GM12878 (cell line): ENCODE results near the gene LTBP3. TPM values are rescaled to one million over a fixed set of nuclear protein-coding genes. Genes with fewer than 3 reads are reported as not detected.
A peak's percentile ranks its signal among the peaks of the same experiment; 100 is the strongest.

Experiments
- CBX5 ChIP-seq: sonication (generic); IDR thresholded peaks from 2 replicates; pipeline ENCODE4 v1.6.1; 2016; ENCODE audit warnings: low read depth, moderate library complexity, mild to moderate bottlenecking, inconsistent platforms
- CHD2 ChIP-seq: IDR thresholded peaks from 2 replicates; pipeline ENCODE4 v1.6.1; 2011; ENCODE audit warnings: low read depth, low read length, improper control_type of control experiment, borderline replicate concordance
- CHD4 ChIP-seq: fragments of 200-600 bp; sonication (generic); IDR thresholded peaks from 2 replicates; pipeline ENCODE4 v1.6.1; 2016; ENCODE audit warnings: mild to moderate bottlenecking
- IRF4 ChIP-seq: IDR thresholded peaks from 2 replicates; pipeline ENCODE4 v1.6.1; 2011; ENCODE audit warnings: low read depth, low read length
- JUND ChIP-seq: IDR thresholded peaks from 2 replicates; pipeline ENCODE4 v1.6.1; 2012; ENCODE audit warnings: low read depth, mild to moderate bottlenecking, low read length, improper control_type of control experiment, moderate library complexity
- KLF5 ChIP-seq: fragments of 450-650 bp; IDR thresholded peaks from 2 replicates; pipeline ENCODE4 v1.6.1; 2014; ENCODE audit warnings: mild to moderate bottlenecking; ENCODE audit not compliant: partially characterized antibody
- LARP7 ChIP-seq: fragments of 450-650 bp; IDR thresholded peaks from 2 replicates; pipeline ENCODE4 v1.6.1; 2017; ENCODE audit warnings: mild to moderate bottlenecking
- NFYB ChIP-seq: IDR thresholded peaks from 2 replicates; pipeline ENCODE4 v1.6.1; 2011; ENCODE audit warnings: low read depth, mild to moderate bottlenecking, low read length, improper control_type of control experiment, moderate library complexity; ENCODE audit not compliant: insufficient read depth
- NR2F1 ChIP-seq: fragments of 450-650 bp; conservative IDR thresholded peaks from 2 replicates; pipeline ENCODE4 v1.6.1; 2017; ENCODE audit warnings: mild to moderate bottlenecking
- PAX5 ChIP-seq: IDR thresholded peaks from 2 replicates; pipeline ENCODE4 v1.6.1; 2011; ENCODE audit warnings: low read depth, low read length, borderline replicate concordance
- PAX8 ChIP-seq: fragments of 450-650 bp; IDR thresholded peaks from 2 replicates; pipeline ENCODE4 v1.6.1; 2017; ENCODE audit warnings: mild to moderate bottlenecking, moderate library complexity
- POLR2A ChIP-seq: IDR thresholded peaks from 2 replicates; pipeline ENCODE4 v1.6.1; 2011; ENCODE audit warnings: low read depth, mild to moderate bottlenecking, low read length
- POLR2AphosphoS5 ChIP-seq: IDR thresholded peaks from 2 replicates; pipeline ENCODE4 v1.6.1; 2011; ENCODE audit warnings: mild to moderate bottlenecking, low read length, inconsistent platforms
- RB1 ChIP-seq: fragments of 450-650 bp; formaldehyde crosslinking; IDR thresholded peaks from 2 replicates; pipeline ENCODE4 v1.6.1; 2017; ENCODE audit warnings: mild to moderate bottlenecking, borderline replicate concordance
- RCOR1 ChIP-seq: conservative IDR thresholded peaks from 2 replicates; pipeline ENCODE4 v1.6.1; 2012; ENCODE audit warnings: low read depth, low read length, improper control_type of control experiment
- RUNX3 ChIP-seq: IDR thresholded peaks from 2 replicates; pipeline ENCODE4 v1.6.1; 2012; ENCODE audit warnings: low read length, inconsistent platforms
- SMARCA5 ChIP-seq: fragments of 450-650 bp; IDR thresholded peaks from 2 replicates; pipeline ENCODE4 v1.6.1; 2017; ENCODE audit warnings: mild to moderate bottlenecking
- SPI1 ChIP-seq: IDR thresholded peaks from 2 replicates; pipeline ENCODE4 v1.6.1; 2011; ENCODE audit warnings: low read depth, mild to moderate bottlenecking, low read length, moderate library complexity, borderline replicate concordance; ENCODE audit not compliant: insufficient read depth
- ZNF217 ChIP-seq: fragments of 450-650 bp; IDR thresholded peaks from 2 replicates; pipeline ENCODE4 v1.6.1; 2017; ENCODE audit warnings: antibody characterized with exemption, mild to moderate bottlenecking
- ZSCAN29 ChIP-seq: fragments of 450-650 bp; IDR thresholded peaks from 2 replicates; pipeline ENCODE4 v1.6.1; 2017; ENCODE audit warnings: mild to moderate bottlenecking, moderate library complexity
- polyA plus RNA-seq, 11 experiments: library from polyadenylated mRNA; depleted of rRNA in 4 of 11; unstranded in 6 of 11; stranded (reverse) in 5 of 11; fragments of >200 nt; fragmentation: Nextera tagmentation in 4 of 11; fragmentation: Illumina TruSeq in 1 of 11; extraction: Ambion mirVana in 4 of 11; extraction: Trizol in 1 of 11; gene quantifications; 1 replicate in 1 of 11; 2 replicates in 10 of 11; pipeline versions ENCODE4 v1.2.1 to v1.2.3, GENCODE V29; 2011 to 2016; ENCODE audit warnings: inconsistent platforms in 2 of 11, missing spikeins in 2 of 11, low read depth in 1 of 11
- total RNA-seq, 4 experiments: library from RNA; depleted of rRNA in 3 of 4; stranded (reverse); fragments of >200 nt in 3 of 4; fragmentation: Illumina TruSeq in 1 of 4; extraction: Trizol in 1 of 4; gene quantifications; 2 replicates each; pipeline versions ENCODE4 v1.2.1 to v1.2.3, GENCODE V29; 2013 to 2021
- TF ChIP-seq, protein P1 (sequence below): fragments of 450-650 bp; conservative IDR thresholded peaks from 2 replicates; pipeline ENCODE4 v1.6.1; 2017; ENCODE audit warnings: mild to moderate bottlenecking, moderate library complexity
- TF ChIP-seq, protein P2 (sequence below): IDR thresholded peaks from 2 replicates; pipeline ENCODE4 v1.6.1; 2012; ENCODE audit warnings: low read depth, low read length, improper control_type of control experiment
- TF ChIP-seq, protein P3 (sequence below): fragments of 450-650 bp; IDR thresholded peaks from 2 replicates; pipeline ENCODE4 v1.6.1; 2016; ENCODE audit warnings: mild to moderate bottlenecking, moderate library complexity, borderline replicate concordance

LTBP3 gene
- total and polyA plus RNA-seq, 10 of the 15 experiments (the other 5 are each of a cell fraction or from before 2014, with no cell fraction given) = 2.2 to 12.2 (median 6.2) TPM; not detected in 2

DNA sequence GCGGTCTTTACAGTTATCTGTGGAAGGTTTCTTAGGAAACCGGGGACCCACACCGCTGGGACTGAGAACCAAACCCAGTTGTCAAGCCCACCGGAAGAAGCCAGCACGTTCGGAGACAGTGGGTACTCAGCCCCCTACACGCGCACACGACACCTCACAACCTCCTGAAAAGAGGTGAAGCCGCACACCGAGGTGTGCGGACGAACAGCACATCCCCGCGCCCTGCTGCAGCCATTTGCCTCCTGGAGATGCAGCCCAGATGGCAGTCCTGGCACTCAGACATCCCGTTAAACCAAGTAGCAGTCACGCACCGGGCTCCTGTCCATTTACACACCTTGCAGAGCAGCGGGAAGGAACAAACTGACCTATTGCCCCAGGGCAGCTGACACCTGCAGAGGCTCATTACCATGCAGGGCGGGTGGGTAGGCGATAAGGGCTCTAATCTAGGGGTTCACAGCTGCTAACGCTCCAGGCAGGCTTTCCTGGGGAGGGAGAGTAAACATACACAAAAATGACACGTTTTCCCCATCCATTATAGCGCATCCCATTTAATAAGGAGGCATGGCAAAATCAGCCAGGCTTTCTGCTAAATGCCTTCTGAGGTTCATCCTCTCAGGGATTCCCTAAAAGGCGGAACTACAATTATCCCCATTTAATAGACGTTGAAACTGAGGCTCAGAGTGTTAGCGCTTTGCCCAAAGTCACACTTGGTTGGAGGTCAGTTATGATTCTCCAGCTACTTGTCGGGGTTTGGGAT is 16.8 kb upstream of the LTBP3 start (continued):
- TF ChIP-seq, protein P1, sequence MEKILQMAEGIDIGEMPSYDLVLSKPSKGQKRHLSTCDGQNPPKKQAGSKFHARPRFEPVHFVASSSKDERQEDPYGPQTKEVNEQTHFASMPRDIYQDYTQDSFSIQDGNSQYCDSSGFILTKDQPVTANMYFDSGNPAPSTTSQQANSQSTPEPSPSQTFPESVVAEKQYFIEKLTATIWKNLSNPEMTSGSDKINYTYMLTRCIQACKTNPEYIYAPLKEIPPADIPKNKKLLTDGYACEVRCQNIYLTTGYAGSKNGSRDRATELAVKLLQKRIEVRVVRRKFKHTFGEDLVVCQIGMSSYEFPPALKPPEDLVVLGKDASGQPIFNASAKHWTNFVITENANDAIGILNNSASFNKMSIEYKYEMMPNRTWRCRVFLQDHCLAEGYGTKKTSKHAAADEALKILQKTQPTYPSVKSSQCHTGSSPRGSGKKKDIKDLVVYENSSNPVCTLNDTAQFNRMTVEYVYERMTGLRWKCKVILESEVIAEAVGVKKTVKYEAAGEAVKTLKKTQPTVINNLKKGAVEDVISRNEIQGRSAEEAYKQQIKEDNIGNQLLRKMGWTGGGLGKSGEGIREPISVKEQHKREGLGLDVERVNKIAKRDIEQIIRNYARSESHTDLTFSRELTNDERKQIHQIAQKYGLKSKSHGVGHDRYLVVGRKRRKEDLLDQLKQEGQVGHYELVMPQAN = 0 out of 2 replicates have a peak, but pooled peaks have one; percentile 24
- TF ChIP-seq RB1 (0 out of 2 replicates have a peak, but pooled peaks have one; percentile 46), JUND (no peak), CHD4 (no peak), KLF5 (peak; percentile 24), RUNX3 (no peak), POLR2AphosphoS5 (peak; percentile 36), RCOR1 (no peak), SPI1 (no peak), ZNF217 (peak; percentile 87; the same call in 1 of the 2 replicates), POLR2A (peak; percentile 13), LARP7 (peak; percentile 64; the same call in 1 of the 2 replicates), NR2F1 (peak; percentile 78), NFYB (no peak), SMARCA5 (peak; percentile 96; the same call in 1 of the 2 replicates), CHD2 (no peak), CBX5 (no peak), PAX5 (no peak), PAX8 (no peak), IRF4 (no peak; the same call in 1 of the 2 replicates), ZSCAN29 (no peak)
- TF ChIP-seq, protein P2, sequence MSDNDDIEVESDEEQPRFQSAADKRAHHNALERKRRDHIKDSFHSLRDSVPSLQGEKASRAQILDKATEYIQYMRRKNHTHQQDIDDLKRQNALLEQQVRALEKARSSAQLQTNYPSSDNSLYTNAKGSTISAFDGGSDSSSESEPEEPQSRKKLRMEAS = no peak
- TF ChIP-seq, protein P3, sequence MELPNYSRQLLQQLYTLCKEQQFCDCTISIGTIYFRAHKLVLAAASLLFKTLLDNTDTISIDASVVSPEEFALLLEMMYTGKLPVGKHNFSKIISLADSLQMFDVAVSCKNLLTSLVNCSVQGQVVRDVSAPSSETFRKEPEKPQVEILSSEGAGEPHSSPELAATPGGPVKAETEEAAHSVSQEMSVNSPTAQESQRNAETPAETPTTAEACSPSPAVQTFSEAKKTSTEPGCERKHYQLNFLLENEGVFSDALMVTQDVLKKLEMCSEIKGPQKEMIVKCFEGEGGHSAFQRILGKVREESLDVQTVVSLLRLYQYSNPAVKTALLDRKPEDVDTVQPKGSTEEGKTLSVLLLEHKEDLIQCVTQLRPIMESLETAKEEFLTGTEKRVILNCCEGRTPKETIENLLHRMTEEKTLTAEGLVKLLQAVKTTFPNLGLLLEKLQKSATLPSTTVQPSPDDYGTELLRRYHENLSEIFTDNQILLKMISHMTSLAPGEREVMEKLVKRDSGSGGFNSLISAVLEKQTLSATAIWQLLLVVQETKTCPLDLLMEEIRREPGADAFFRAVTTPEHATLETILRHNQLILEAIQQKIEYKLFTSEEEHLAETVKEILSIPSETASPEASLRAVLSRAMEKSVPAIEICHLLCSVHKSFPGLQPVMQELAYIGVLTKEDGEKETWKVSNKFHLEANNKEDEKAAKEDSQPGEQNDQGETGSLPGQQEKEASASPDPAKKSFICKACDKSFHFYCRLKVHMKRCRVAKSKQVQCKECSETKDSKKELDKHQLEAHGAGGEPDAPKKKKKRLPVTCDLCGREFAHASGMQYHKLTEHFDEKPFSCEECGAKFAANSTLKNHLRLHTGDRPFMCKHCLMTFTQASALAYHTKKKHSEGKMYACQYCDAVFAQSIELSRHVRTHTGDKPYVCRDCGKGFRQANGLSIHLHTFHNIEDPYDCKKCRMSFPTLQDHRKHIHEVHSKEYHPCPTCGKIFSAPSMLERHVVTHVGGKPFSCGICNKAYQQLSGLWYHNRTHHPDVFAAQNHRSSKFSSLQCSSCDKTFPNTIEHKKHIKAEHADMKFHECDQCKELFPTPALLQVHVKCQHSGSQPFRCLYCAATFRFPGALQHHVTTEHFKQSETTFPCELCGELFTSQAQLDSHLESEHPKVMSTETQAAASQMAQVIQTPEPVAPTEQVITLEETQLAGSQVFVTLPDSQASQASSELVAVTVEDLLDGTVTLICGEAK = no peak
